IMR-90 (cell line): ENCODE measurements around the gene ST14. TPM values are rescaled to one million over a fixed set of nuclear protein-coding genes. Genes with fewer than 3 reads are reported as not detected.

Experiments used
- ATAC-seq: fragments of 200-7000 bp; cut with Tn5 transposase; 2 replicates; pipeline ENCODE4 v1.9.1; 2020; ENCODE audit warnings: low read depth, mild to moderate bottlenecking, moderate library complexity
- BruUV-seq: library from RNA; stranded (reverse); fragments of 400-500 nt; replicated peaks from 2 replicates; lab custom pipeline; 2021; lab: Mats Ljungman, UMichigan
- CTCF ChIA-PET: fragments of 300-600 bp; formaldehyde crosslinking; extraction: SDS; loops from one replicate; lab custom pipeline; 2021; ENCODE audit warnings: antibody characterized with exemption; lab: Yijun Ruan, JAX
- POLR2A ChIA-PET: fragments of 300-600 bp; sonication (Branson Sonifier 250); formaldehyde crosslinking; loops from one replicate; lab custom pipeline; 2022; ENCODE audit warnings: antibody characterized with exemption; ENCODE audit not compliant: unreplicated experiment; lab: Charles Lee
- DNase-seq: peaks from one replicate; pipeline ENCODE4 v3.0.0; 2013
- H2AFZ ChIP-seq: replicated peaks from 2 replicates; pipeline ENCODE3; 2013; ENCODE audit warnings: low read length, mild to moderate bottlenecking; ENCODE audit not compliant: poor library complexity
- H2AK5ac ChIP-seq: 2 replicates; pipeline ENCODE4 v1.6.1; 2013; ENCODE audit warnings: low read depth, low read length, inconsistent platforms
- H2AK9ac ChIP-seq: replicated peaks from 2 replicates; pipeline ENCODE3; 2013; ENCODE audit warnings: mild to moderate bottlenecking, low read depth, low read length, moderate library complexity; ENCODE audit not compliant: poor library complexity
- H2BK120ac ChIP-seq: 2 replicates; pipeline ENCODE4 v1.6.1; 2013; ENCODE audit warnings: low read depth, low read length, inconsistent platforms
- H2BK15ac ChIP-seq: 3 replicates; pipeline ENCODE4 v1.6.1; 2013; ENCODE audit warnings: low read depth, low read length, inconsistent platforms
- H2BK20ac ChIP-seq: 2 replicates; pipeline ENCODE4 v1.6.1; 2013; ENCODE audit warnings: low read depth, mild to moderate bottlenecking, inconsistent platforms, low read length, moderate library complexity
- H2BK5ac ChIP-seq: 2 replicates; pipeline ENCODE4 v1.6.1; 2013; ENCODE audit warnings: mild to moderate bottlenecking, low read depth, low read length, inconsistent platforms; ENCODE audit not compliant: poor library complexity, severe bottlenecking
- H3K14ac ChIP-seq: replicated peaks from 2 replicates; pipeline ENCODE4 v1.6.1; 2013; ENCODE audit warnings: low read depth, low read length, inconsistent platforms
- H3K18ac ChIP-seq: 2 replicates; pipeline ENCODE4 v1.6.1; 2013; ENCODE audit warnings: low read depth, low read length, control low read depth
- H3K23ac ChIP-seq: 2 replicates; pipeline ENCODE4 v1.6.1; 2013; ENCODE audit warnings: low read depth, low read length, inconsistent platforms
- H3K27ac ChIP-seq: 2 replicates; pipeline ENCODE4 v1.5.1; 2013; ENCODE audit warnings: mild to moderate bottlenecking, control low read depth, low read length; ENCODE audit not compliant: insufficient read depth
- H3K27me3 ChIP-seq: 2 replicates; pipeline ENCODE4 v1.6.1; 2013; ENCODE audit warnings: low read length; ENCODE audit not compliant: control insufficient read depth, insufficient read depth
- H3K36me3 ChIP-seq: 2 replicates; pipeline ENCODE4 v1.6.1; 2013; ENCODE audit warnings: low read length, mixed read lengths; ENCODE audit not compliant: control insufficient read depth, insufficient read depth
- H3K4ac ChIP-seq: 2 replicates; pipeline ENCODE4 v1.6.1; 2013; ENCODE audit warnings: low read depth, low read length, inconsistent platforms
- H3K4me1 ChIP-seq: 2 replicates; pipeline ENCODE4 v1.6.1; 2013; ENCODE audit warnings: low read length, mixed read lengths; ENCODE audit not compliant: control insufficient read depth, insufficient read depth
- H3K4me2 ChIP-seq: 2 replicates; pipeline ENCODE4 v1.6.1; 2013; ENCODE audit warnings: low read depth, mild to moderate bottlenecking, control low read depth, low read length, moderate library complexity
- H3K4me3 ChIP-seq: 2 replicates; pipeline ENCODE4 v1.5.1; 2013; ENCODE audit warnings: low read depth, mild to moderate bottlenecking, control low read depth, low read length, moderate library complexity; ENCODE audit not compliant: insufficient read depth
- H3K56ac ChIP-seq: 2 replicates; pipeline ENCODE4 v1.6.1; 2013; ENCODE audit warnings: low read length, inconsistent platforms; ENCODE audit not compliant: insufficient read depth; ENCODE audit errors: extremely low read depth
- H3K79me1 ChIP-seq, 2 experiments: 2 replicates each; pipeline ENCODE4 v1.6.1; 2013; ENCODE audit warnings: low read length in 2 of 2, inconsistent platforms in 1 of 2, low read depth in 1 of 2
- H3K9ac ChIP-seq: 2 replicates; pipeline ENCODE4 v1.6.1; 2013; ENCODE audit warnings: low read depth, low read length, control low read depth
- H3K9me1 ChIP-seq: 2 replicates; pipeline ENCODE4 v1.6.1; 2013; ENCODE audit warnings: low read length, inconsistent platforms; ENCODE audit not compliant: insufficient read depth
- H3K9me3 ChIP-seq: 2 replicates; pipeline ENCODE4 v1.6.1; 2013; ENCODE audit warnings: low read length; ENCODE audit not compliant: control insufficient read depth, insufficient read depth
- H4K20me1 ChIP-seq: 2 replicates; pipeline ENCODE4 v1.6.1; 2013; ENCODE audit warnings: low read length, inconsistent platforms; ENCODE audit not compliant: insufficient read depth
- H4K5ac ChIP-seq: 2 replicates; pipeline ENCODE4 v1.6.1; 2013; ENCODE audit warnings: mild to moderate bottlenecking, low read depth, low read length, control low read depth
- H4K8ac ChIP-seq, 2 experiments: 2 replicates each; pipeline ENCODE4 v1.6.1; 2013; ENCODE audit warnings: low read depth in 2 of 2, low read length in 2 of 2, control low read depth in 1 of 2, inconsistent platforms in 1 of 2
- H4K91ac ChIP-seq: 2 replicates; pipeline ENCODE4 v1.6.1; 2013; ENCODE audit warnings: low read depth, low read length, inconsistent platforms; ENCODE audit not compliant: insufficient read depth
- BHLHE40 ChIP-seq: fragments of 150-350 bp; IDR thresholded peaks from 2 replicates; pipeline ENCODE4 v1.6.1; 2016; ENCODE audit warnings: mild to moderate bottlenecking, low read depth, low read length
- CEBPB ChIP-seq: IDR thresholded peaks from 2 replicates; pipeline ENCODE4 v1.6.1; 2012; ENCODE audit warnings: low read depth, low read length, improper control_type of control experiment
- FOS ChIP-seq: fragments of 150-350 bp; IDR thresholded peaks from 2 replicates; pipeline ENCODE4 v1.6.1; 2016; ENCODE audit warnings: low read depth, low read length
- MAFK ChIP-seq: IDR thresholded peaks from 2 replicates; pipeline ENCODE4 v1.6.1; 2012; ENCODE audit warnings: low read depth, low read length, improper control_type of control experiment
- MAZ ChIP-seq: IDR thresholded peaks from 2 replicates; pipeline ENCODE4 v1.6.1; 2012; ENCODE audit warnings: low read depth, mild to moderate bottlenecking, low read length, improper control_type of control experiment, moderate library complexity, borderline replicate concordance
- MXI1 ChIP-seq: IDR thresholded peaks from 2 replicates; pipeline ENCODE4 v1.6.1; 2012; ENCODE audit warnings: low read depth, mild to moderate bottlenecking, low read length, moderate library complexity, borderline replicate concordance
- NFE2L2 ChIP-seq: fragments of 150-350 bp; IDR thresholded peaks from 2 replicates; pipeline ENCODE4 v1.6.1; 2016; ENCODE audit warnings: low read depth, mild to moderate bottlenecking, low read length
- POLR2A ChIP-seq: IDR thresholded peaks from 2 replicates; pipeline ENCODE4 v1.6.1; 2012; ENCODE audit warnings: mild to moderate bottlenecking, low read depth, low read length
- RAD21 ChIP-seq: IDR thresholded peaks from 2 replicates; pipeline ENCODE4 v1.6.1; 2012; ENCODE audit warnings: low read length, improper control_type of control experiment
- RCOR1 ChIP-seq: IDR thresholded peaks from 2 replicates; pipeline ENCODE4 v1.6.1; 2012; ENCODE audit warnings: mild to moderate bottlenecking, low read length, improper control_type of control experiment; ENCODE audit not compliant: insufficient replicate concordance
- RFX5 ChIP-seq: IDR thresholded peaks from 2 replicates; pipeline ENCODE4 v1.8.0; 2012; ENCODE audit warnings: low read depth, mild to moderate bottlenecking, low read length, moderate library complexity
- SMC3 ChIP-seq: fragments of 150-350 bp; IDR thresholded peaks from 2 replicates; pipeline ENCODE4 v1.6.1; 2016; ENCODE audit warnings: low read depth, mild to moderate bottlenecking, antibody characterized with exemption, low read length, moderate library complexity
- WGBS, 2 experiments: methylation state at CpG; one replicate each; pipeline versions ENCODE4 v1.1.5 to v1.1.7; 2013; ENCODE audit warnings: missing lambda C conversion rate in 2 of 2; ENCODE audit not compliant: insufficient read length in 1 of 2; ENCODE audit errors: extremely low coverage in 2 of 2; 5-methylcytosine and 5-hydroxymethylcytosine counted together
- dilution Hi-C: fragments of 300-500 bp; cut with HindIII; formaldehyde crosslinking; loops from one replicate; pipeline ENCODE4 v1.14.3; 2018; ENCODE audit warnings: low sequenced_read_pairs; ENCODE audit not compliant: unreplicated experiment
- in situ Hi-C: fragments of 300-500 bp; cut with MboI; formaldehyde crosslinking; loops from 3 replicates; pipeline ENCODE4 v1.14.3; 2019; ENCODE audit warnings: low sequenced_read_pairs, inconsistent platforms, mixed read lengths
- intact Hi-C: fragments of 100-400 bp; cut with micrococcal nuclease; formaldehyde crosslinking; loops from 2 replicates; pipeline ENCODE4 v1.10.0; 2022
- polyA plus RNA-seq, 3 experiments: library from polyadenylated mRNA; depleted of rRNA; stranded (reverse); fragments of >200 nt; gene quantifications; 2 replicates each; pipeline ENCODE4 v1.2.3, GENCODE V29; 2012; ENCODE audit warnings: low replicate concordance in 1 of 3
- total RNA-seq: library from RNA; depleted of rRNA; stranded (reverse); fragments of >200 nt; gene quantifications from 2 replicates; pipeline ENCODE4 v1.2.3, GENCODE V29; 2012
- TF ChIP-seq, protein P1 (sequence below): fragments of 150-350 bp; IDR thresholded peaks from 2 replicates; pipeline ENCODE4 v1.6.1; 2017; ENCODE audit warnings: mild to moderate bottlenecking, antibody characterized with exemption, low read length, low read depth
- TF ChIP-seq, protein P2 (sequence below): fragments of 150-350 bp; IDR thresholded peaks from 2 replicates; pipeline ENCODE4 v1.6.1; 2016; ENCODE audit warnings: low read depth, mild to moderate bottlenecking, low read length, moderate library complexity, borderline replicate concordance

The ST14 gene
- total and polyA plus RNA-seq, 2 of the 4 experiments (the other 2 are of a cell fraction): not detected

DNA sequence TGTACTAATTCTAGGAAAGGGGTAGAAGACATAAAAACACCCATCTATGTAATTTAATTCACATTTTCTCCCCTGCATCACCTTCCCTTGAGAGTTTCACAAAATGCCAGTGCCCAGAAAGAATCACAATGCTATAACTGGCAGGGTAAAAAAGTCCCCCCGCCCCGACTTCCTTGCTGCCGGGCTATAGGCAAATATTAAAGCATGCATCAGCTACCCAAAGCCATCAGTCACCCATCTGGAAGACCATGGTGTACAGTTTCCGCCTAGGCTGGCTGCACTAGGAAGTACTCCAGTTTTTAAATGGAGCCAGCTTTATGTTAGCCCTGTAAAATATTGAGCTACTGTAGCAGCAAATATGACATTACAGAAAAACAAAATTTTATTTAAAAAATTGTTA, 67.8 kb downstream of the ST14 start:
- TF ChIP-seq POLR2A: no peak
- TF ChIP-seq CEBPB: no peak
- no peak for TF ChIP-seq RCOR1
- TF ChIP-seq BHLHE40: no peak
- TF ChIP-seq, protein P1, sequence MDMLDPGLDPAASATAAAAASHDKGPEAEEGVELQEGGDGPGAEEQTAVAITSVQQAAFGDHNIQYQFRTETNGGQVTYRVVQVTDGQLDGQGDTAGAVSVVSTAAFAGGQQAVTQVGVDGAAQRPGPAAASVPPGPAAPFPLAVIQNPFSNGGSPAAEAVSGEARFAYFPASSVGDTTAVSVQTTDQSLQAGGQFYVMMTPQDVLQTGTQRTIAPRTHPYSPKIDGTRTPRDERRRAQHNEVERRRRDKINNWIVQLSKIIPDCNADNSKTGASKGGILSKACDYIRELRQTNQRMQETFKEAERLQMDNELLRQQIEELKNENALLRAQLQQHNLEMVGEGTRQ: no peak
- TF ChIP-seq FOS: no peak
- no peak for TF ChIP-seq MAFK
- TF ChIP-seq MXI1: no peak
- no peak for TF ChIP-seq RFX5
- no peak for TF ChIP-seq MAZ
- no peak for TF ChIP-seq RAD21
- TF ChIP-seq NFE2L2: no peak
- TF ChIP-seq, protein P2, sequence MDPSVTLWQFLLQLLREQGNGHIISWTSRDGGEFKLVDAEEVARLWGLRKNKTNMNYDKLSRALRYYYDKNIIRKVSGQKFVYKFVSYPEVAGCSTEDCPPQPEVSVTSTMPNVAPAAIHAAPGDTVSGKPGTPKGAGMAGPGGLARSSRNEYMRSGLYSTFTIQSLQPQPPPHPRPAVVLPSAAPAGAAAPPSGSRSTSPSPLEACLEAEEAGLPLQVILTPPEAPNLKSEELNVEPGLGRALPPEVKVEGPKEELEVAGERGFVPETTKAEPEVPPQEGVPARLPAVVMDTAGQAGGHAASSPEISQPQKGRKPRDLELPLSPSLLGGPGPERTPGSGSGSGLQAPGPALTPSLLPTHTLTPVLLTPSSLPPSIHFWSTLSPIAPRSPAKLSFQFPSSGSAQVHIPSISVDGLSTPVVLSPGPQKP: no peak
- no peak for TF ChIP-seq SMC3
- H4K91ac ChIP-seq: no peak overlapping the region
- H4K5ac ChIP-seq: no peak overlapping the region
- no peak overlapping the region for H3K56ac ChIP-seq
- no peak overlapping the region for H2BK120ac ChIP-seq
- no peak overlapping the region for H3K9ac ChIP-seq
- H3K9me3 ChIP-seq: no peaks in the 10 kb centered on the region
- H3K4me1 ChIP-seq: no peaks in the 10 kb centered on the region
- in situ Hi-C loops (no loop called here), dilution Hi-C loops (no loop called here), intact Hi-C loops (loop anchor here (5.0 kb wide), 1 partner anchor 75 kb away; no protein-coding TSS in a partner anchor)
- H2BK15ac ChIP-seq: no peak overlapping the region
- H4K20me1 ChIP-seq: no peaks in the 10 kb centered on the region
- DNase-seq (no peak), ATAC-seq (no peak)
- H2BK20ac ChIP-seq: no peak overlapping the region
- no peak overlapping the region for H3K18ac ChIP-seq
- no TSS peak for BruUV-seq
- no peaks in the 10 kb centered on the region for H3K27me3 ChIP-seq
- no peak overlapping the region for H3K4me2 ChIP-seq
- ChIA-PET CTCF (no interaction called here), POLR2A (no interaction called here)
- no peaks in the 10 kb centered on the region for H3K79me1 ChIP-seq
- no CpG with 5 or more reads among the region's 4 CpGs for WGBS, 2 experiments
- H3K4ac ChIP-seq: no peak overlapping the region
- no peak overlapping the region for H4K8ac ChIP-seq
- no peak overlapping the region for H3K27ac ChIP-seq
- no peak overlapping the region for H3K23ac ChIP-seq
- H3K9me1 ChIP-seq: no peaks in the 10 kb centered on the region; the same call in 1 of the 2 replicates
- no peak overlapping the region for H3K14ac ChIP-seq
- H3K4me3 ChIP-seq: no peak overlapping the region
- no peak overlapping the region for H2AFZ ChIP-seq
- no peak overlapping the region for H2BK5ac ChIP-seq
- H2AK9ac ChIP-seq: no peak overlapping the region
- no peaks in the 10 kb centered on the region for H3K36me3 ChIP-seq
- no peak overlapping the region for H2AK5ac ChIP-seq
